OCI-LY7 (cell line): ENCODE data around the gene RAD9A. TPM values are rescaled to one million over a fixed set of nuclear protein-coding genes. Genes with fewer than 3 reads are reported as not detected.
A peak's percentile ranks its signal among the peaks of the same experiment; 100 is the strongest.

ENCODE experiments used
- BruUV-seq: library from RNA; stranded (reverse); fragments of 400-500 nt; replicated peaks from 2 replicates; lab custom pipeline; 2021; lab: Mats Ljungman, UMichigan
- CTCF ChIA-PET: fragments of 300-600 bp; sonication (Branson Sonifier 250); formaldehyde crosslinking; loops from one replicate; lab custom pipeline; 2022; ENCODE audit warnings: antibody characterized with exemption; ENCODE audit not compliant: unreplicated experiment; lab: Charles Lee
- POLR2A ChIA-PET: fragments of 300-600 bp; sonication (Branson Sonifier 250); formaldehyde crosslinking; loops from one replicate; lab custom pipeline; 2022; ENCODE audit warnings: antibody characterized with exemption; lab: Charles Lee
- DNase-seq: peaks from one replicate; pipeline ENCODE4 v3.0.0-alpha.2; 2015; ENCODE audit warnings: low spot score
- H2AFZ ChIP-seq: fragments of 200-600 bp; sonication (generic), shearing (Covaris generic); 2 replicates; pipeline ENCODE4 v1.6.1; 2014; ENCODE audit warnings: mild to moderate bottlenecking, antibody characterized with exemption, low read length, moderate library complexity
- H3K27ac ChIP-seq: fragments of 200-600 bp; sonication (generic); 2 replicates; pipeline ENCODE4 v1.5.1; 2014; ENCODE audit warnings: mixed run types, low read depth, mild to moderate bottlenecking, moderate library complexity, low read length, inconsistent platforms; ENCODE audit not compliant: poor library complexity, severe bottlenecking
- H3K36me3 ChIP-seq: fragments of 200-600 bp; sonication (generic); 2 replicates; pipeline ENCODE4 v1.6.1; 2014; ENCODE audit warnings: mild to moderate bottlenecking, antibody characterized with exemption, low read length, moderate library complexity, mixed read lengths; ENCODE audit not compliant: insufficient read depth
- H3K4me1 ChIP-seq: fragments of 200-600 bp; sonication (generic); 2 replicates; pipeline ENCODE4 v1.5.1; 2014; ENCODE audit warnings: mild to moderate bottlenecking, low read length; ENCODE audit not compliant: insufficient read depth, poor library complexity, severe bottlenecking
- H3K4me2 ChIP-seq: fragments of 200-600 bp; sonication (generic); 2 replicates; pipeline ENCODE4 v1.6.1; 2014; ENCODE audit warnings: mild to moderate bottlenecking, low read length
- H3K4me3 ChIP-seq: fragments of 200-600 bp; sonication (generic); 2 replicates; pipeline ENCODE4 v1.5.1; 2014; ENCODE audit warnings: mild to moderate bottlenecking, low read depth, low read length; ENCODE audit not compliant: poor library complexity, severe bottlenecking
- H3K79me2 ChIP-seq: fragments of 200-600 bp; sonication (generic); 2 replicates; pipeline ENCODE4 v1.6.1; 2016; ENCODE audit warnings: low read depth, mild to moderate bottlenecking, low read length, moderate library complexity, mixed read lengths; ENCODE audit not compliant: insufficient read depth
- H3K9me2 ChIP-seq: fragments of 200-600 bp; sonication (generic); 2 replicates; pipeline ENCODE4 v1.6.1; 2016; ENCODE audit warnings: mild to moderate bottlenecking, low read length, mixed read lengths; ENCODE audit not compliant: insufficient read depth
- H3K9me3 ChIP-seq: fragments of 200-600 bp; sonication (generic); 2 replicates; pipeline ENCODE4 v1.6.1; 2014; ENCODE audit warnings: mild to moderate bottlenecking, mixed run types, low read length, mixed read lengths
- H4K20me1 ChIP-seq: fragments of 200-600 bp; sonication (generic); 2 replicates; pipeline ENCODE4 v1.6.1; 2014; ENCODE audit warnings: mild to moderate bottlenecking, antibody characterized with exemption, low read length, moderate library complexity, mixed read lengths; ENCODE audit not compliant: insufficient read depth
- EZH2phosphoT487 ChIP-seq: fragments of 200-600 bp; sonication (generic); IDR thresholded peaks from 2 replicates; pipeline ENCODE4 v1.6.1; 2018; ENCODE audit warnings: low read depth, borderline replicate concordance, mild to moderate bottlenecking, mixed run types, antibody characterized with exemption, low read length, moderate library complexity, mixed read lengths
- intact Hi-C: fragments of 100-400 bp; cut with micrococcal nuclease; formaldehyde crosslinking; loops from one replicate; pipeline ENCODE4 v1.10.0; 2022; ENCODE audit not compliant: unreplicated experiment
- total RNA-seq, 2 experiments: library from RNA; depleted of rRNA in 1 of 2; stranded (reverse); fragments of >200 nt in 1 of 2; shearing (Covaris generic) in 1 of 2; gene quantifications; 2 replicates each; pipeline ENCODE4 v1.2.3, GENCODE V29; 2014 to 2022
- TF ChIP-seq, protein P1 (sequence below): fragments of 200-600 bp; sonication (generic); conservative IDR thresholded peaks from 2 replicates; pipeline ENCODE4 v1.5.1; 2014; ENCODE audit warnings: mild to moderate bottlenecking, antibody characterized with exemption, low read length, moderate library complexity, mixed read lengths

RAD9A gene
- total RNA-seq, 2 experiments from 2014 or later = 51.0 to 62.2 TPM

DNA sequence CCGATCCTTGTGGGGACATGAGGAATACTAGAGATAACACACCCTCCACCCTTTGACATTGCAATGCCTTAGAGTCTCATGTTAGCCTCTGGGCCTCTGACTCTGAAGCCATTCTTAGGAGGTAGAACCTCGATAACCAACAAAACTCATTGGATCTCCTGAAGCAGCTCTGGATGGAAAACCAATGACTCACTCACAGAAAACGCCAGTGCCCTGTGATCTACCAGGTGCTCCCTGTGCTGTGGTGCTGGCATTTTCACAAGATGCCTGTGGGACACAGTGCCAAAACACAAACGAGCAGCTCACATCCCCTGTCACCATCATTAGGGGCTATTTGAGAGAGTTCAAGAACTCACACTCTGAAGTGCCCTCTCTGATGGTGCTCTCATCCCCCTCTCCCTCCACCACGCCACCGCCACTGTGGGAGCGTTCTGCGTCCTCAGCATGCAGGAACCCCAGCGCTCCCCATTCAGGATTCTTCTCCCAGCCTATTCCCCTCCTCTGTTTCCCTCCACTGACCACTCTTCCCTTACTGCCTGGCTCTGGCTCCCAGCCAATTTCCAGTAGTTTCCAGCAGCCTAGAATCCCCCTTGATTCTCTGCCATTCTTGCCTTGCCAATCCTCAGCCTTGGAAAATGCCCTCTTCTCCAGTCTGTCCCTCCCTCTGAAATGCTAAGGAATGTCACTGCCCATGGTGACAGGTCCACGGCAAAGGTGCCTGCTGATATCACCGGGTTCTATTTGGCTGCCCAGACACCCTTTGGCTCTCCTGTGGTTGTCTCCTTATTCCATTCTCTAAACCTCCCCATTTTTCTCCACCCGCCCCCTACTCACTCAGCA lies 33.7 kb upstream of the RAD9A start:
- TF ChIP-seq, protein P1, sequence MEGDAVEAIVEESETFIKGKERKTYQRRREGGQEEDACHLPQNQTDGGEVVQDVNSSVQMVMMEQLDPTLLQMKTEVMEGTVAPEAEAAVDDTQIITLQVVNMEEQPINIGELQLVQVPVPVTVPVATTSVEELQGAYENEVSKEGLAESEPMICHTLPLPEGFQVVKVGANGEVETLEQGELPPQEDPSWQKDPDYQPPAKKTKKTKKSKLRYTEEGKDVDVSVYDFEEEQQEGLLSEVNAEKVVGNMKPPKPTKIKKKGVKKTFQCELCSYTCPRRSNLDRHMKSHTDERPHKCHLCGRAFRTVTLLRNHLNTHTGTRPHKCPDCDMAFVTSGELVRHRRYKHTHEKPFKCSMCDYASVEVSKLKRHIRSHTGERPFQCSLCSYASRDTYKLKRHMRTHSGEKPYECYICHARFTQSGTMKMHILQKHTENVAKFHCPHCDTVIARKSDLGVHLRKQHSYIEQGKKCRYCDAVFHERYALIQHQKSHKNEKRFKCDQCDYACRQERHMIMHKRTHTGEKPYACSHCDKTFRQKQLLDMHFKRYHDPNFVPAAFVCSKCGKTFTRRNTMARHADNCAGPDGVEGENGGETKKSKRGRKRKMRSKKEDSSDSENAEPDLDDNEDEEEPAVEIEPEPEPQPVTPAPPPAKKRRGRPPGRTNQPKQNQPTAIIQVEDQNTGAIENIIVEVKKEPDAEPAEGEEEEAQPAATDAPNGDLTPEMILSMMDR = no peak
- TF ChIP-seq EZH2phosphoT487 = no peak
- Histone ChIP-seq H3K9me2 (no peaks in the 10 kb centered on the region), H4K20me1 (no peaks in the 10 kb centered on the region), H3K4me2 (peak overlapping the region; percentile 96; the same call in 1 of the 2 replicates), H3K9me3 (no peaks in the 10 kb centered on the region), H3K27ac (no peak overlapping the region), H3K79me2 (peaks cover 8% of the 10 kb centered on the region; the same call in 1 of the 2 replicates), H2AFZ (peak overlapping the region; percentile 59; the same call in 1 of the 2 replicates), H3K4me1 (peaks cover 43% of the 10 kb centered on the region), H3K36me3 (no peaks in the 10 kb centered on the region), H3K4me3 (no peak overlapping the region)
- no peak for DNase-seq
- BruUV-seq = no TSS peak
- intact Hi-C loops = loop anchor here (1.0 to 10.0 kb wide), 3 partner anchors 16 to 227 kb away; partner anchors contain the start of gene GSTP1
- CTCF ChIA-PET = interaction anchor here (1.2 to 7.3 kb wide), 3 partner anchors 16 to 27 kb away, joined by 3 to 136 read pairs (median 12); partner anchors contain the start of gene CLCF1
- POLR2A ChIA-PET = interaction anchor here (9.3 kb wide), 1 partner anchor 21 kb away, joined by 106 read pairs; no protein-coding TSS in a partner anchor

GRCh38 chr11:67364169-67364568 lies 27.6 kb upstream of the RAD9A start:
- H3K79me2 ChIP-seq = no peaks in the 10 kb centered on the region
- H3K27ac ChIP-seq = peak overlapping the region; percentile 50
- no peak overlapping the region for H3K4me3 ChIP-seq
- peaks cover 18% of the 10 kb centered on the region for H3K4me1 ChIP-seq
- no peak for DNase-seq
- ChIA-PET CTCF (interaction anchor here (2.3 kb wide), 1 partner anchor 13 kb away, joined by 8 read pairs; no protein-coding TSS in a partner anchor), POLR2A (interaction anchor here (0.9 kb wide), 1 partner anchor 11 kb away, joined by 4 read pairs; the partner anchor contains the start of gene POLD4)
- BruUV-seq = no TSS peak
- H2AFZ ChIP-seq = no peak overlapping the region; the same call in 1 of the 2 replicates
- intact Hi-C loops = no loop called here
- no peaks in the 10 kb centered on the region for H3K9me2 ChIP-seq
- peak overlapping the region; percentile 44 for H3K4me2 ChIP-seq
- H3K36me3 ChIP-seq = no peaks in the 10 kb centered on the region
- no peaks in the 10 kb centered on the region for H3K9me3 ChIP-seq
- TF ChIP-seq, protein P1 = no peak
- TF ChIP-seq EZH2phosphoT487 = no peak
- H4K20me1 ChIP-seq = no peaks in the 10 kb centered on the region
